Activated CD8-positive, alpha-beta memory T cell treated with anti-CD3 and anti-CD28 coated beads for 4 hours (primary cell): Measurements from ENCODE around the gene GCLC.
"Not testable (repeated sequence)": the region's sequence is repeated elsewhere in the genome, so short reads cannot be mapped to it uniquely, and the experiment has no call there.

Source experiments
- DNase-seq, 2 donors: peaks; one replicate each; pipeline ENCODE4 v3.0.0-alpha.2; 2020; ENCODE audit warnings: low read depth in 2 of 2

The GCLC gene

DNA sequence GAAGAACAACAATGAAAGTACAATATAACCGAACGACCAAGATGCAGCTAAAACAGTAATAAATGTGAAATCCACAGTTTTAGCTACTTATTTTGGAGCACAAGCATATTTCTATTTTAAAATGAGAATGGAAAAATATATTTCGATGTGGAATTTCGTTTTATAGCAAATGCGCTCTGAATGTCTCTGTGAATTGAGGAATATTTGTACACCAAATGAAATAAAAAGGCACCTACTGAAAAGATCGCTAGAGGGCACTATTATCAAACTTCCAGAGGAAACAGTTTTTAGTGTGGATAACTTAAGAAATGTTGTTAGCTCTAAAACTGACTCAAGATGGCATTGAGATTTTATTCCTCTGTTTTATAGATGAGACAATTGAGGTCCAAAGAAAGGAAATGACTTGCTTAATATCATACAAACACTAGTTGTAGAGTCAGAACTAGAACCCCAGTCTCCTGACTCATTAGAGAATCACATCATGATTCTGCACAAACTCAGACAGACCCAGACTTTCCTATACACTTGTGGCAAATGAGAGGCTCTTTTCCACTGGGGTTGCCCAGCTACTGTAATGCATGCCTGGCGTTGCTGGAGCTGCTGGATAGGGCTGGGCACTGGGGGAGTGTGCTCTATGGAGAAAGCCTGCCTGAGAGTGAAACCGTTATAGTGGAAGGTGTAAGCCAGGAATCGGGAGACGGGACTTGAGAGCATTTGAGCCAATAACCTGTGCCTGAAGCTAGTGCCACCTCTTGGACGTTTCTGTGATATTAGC, 51.9 kb downstream of the GCLC start:
- DNase-seq, result no peak

DNA sequence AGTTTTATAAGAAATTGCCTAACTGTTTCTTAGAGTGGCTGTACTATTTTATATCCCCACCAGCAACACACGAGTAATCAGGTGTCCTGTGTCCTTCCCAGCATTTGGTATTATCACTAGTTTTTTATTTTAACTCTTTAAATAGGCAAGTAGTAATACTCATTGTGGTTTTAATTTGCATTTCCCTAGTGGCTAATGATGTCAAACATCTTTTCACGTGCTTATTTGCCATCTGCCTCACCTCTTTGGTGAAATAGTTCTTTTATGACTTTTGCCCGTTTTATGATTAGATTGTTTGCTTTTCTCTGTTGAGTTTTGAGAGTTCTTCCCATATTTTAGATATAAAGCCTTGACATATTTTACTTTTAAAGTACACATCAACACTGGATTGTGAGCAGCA, 57.8 kb downstream of the GCLC start:
- no peak for DNase-seq

DNA sequence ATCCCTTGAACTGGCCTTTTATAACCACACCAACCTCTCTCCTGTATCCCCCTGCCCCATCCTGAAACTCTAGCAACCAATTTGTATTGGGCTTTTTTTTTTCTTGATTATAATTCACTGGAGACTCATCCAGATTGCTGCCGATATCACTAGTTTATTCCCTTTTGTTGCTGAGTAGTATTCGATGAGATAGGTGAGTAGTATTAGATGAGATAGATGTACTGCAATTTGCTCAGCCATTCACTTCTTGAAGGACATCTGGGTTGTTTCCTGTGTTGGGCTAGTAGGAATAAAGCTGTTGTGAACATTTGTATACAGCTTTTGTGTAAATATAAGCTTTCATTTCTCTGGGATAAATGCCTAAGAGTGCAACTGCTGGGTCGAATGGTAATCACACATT, 58.2 kb downstream of the GCLC start:
- DNase-seq, result no peak

DNA sequence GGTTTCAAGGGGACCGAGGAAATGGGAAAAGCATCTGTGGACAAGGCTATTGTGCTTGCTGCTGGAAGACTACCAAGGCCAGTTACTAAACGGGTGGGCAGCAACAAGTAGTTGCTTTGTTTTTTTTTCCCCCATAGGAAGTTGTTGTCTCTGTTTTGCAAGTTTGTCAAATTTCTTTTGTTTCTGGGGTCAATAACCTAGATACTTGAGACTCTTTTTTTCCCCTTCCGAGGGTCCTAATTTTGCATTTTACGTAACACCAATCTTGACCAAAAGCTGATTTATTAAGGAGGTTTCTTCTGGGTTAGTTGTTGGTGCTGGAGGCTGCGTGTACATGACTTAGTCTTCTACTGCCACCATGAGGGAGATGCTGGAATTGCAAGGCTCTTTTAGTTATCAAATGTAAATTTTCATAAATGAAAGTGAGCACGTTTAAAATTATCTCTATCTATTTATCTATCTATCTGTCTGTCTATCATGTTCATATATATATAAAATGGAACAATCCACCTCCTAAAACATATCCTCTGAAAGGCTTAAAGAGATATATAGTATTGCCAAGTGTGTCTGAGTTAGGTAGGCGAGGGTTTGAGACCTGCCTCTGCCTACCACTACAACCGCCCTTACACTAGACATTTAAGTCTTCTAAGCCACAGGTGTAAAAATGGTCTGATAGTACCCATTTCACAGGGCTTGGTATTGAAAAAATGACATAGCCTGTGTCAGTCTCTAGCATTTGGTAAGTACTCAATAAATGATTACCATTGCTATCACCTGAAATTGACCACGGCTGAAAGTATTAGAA, 60.2 kb downstream of the GCLC start:
- DNase-seq, result peak; percentile 33 to 42

DNA sequence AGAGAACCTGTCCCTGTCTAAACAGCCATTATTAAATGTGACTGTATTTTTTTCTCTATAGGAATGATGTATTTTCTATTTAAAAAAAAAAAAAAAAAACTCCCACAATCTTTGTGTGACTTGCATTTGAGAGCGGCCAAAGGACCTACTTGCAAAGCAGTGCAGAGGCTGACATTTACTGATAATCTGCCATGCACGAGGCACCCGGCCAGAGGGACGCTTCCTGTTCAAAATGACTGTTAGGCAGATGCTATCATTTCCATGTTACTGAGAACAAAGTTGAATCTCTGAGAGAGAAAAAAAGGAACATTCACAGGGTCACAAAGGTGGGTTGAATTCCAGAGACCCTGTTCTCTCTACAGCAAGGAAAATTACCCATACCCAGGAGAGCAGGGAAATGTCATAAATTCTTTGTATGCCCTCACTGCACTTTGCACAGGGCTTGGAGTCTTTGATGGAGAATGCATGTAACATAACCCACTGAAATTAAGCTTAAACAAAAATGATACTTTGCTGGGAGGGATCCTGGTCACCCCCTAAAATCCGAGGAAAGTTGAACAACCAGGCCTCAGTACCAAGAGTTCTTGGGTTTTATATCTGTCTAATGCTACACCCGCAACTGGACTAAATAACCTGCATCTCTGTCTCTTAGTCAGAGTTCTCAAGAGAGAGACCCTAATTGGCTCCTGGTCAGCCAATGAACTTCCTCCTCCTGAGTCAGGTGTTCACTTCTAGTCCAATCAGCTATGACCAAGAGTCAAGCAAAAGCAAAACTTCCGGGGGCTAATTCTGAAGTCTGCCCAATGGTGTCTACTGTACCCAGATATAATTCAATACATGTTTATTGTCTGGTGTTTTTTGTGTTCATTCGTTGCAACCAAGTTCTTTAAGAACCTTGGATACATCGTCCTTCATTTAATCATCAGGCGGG, 61.2 kb downstream of the GCLC start:
- DNase-seq, result no peak

DNA sequence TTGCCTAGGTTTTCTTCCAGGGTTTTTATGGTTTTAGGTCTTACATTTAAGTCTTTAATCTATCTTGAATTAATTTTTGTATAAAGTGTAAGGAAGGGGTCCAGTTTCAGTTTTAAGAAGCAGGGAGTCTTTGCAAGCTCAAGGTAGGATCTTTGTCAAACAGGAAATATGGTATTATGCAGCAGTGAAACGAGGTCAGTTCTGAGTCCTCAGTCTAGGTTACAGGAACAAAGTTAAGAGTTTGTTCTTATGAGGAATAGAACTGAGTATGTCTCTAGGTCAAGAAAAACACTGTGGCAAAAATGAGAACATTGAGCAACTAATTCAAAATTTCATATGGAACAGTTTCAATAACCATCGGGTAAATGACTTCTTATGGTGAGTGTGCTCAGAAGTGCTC, 63.6 kb downstream of the GCLC start:
- DNase-seq, result no peak

DNA sequence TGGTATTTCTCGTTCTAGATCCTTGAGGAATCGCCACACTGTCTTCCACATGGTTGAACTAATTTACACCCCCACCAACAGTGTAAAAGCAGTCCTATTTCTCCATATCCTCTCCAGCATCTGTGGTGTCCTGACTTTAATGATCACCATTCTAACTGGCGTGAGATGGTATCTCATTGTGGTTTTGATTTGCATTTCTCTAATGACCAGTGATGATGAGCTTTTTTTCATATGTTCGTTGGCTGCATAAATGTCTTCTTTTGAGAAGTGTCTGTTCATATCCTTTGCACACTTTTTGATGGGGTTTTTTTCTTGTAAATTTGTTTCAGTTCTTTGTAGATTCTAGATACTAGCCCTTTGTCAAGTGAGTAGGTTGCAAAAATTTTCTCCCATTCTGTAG, 64.1 kb downstream of the GCLC start:
- DNase-seq, result not testable (repeated sequence)

DNA sequence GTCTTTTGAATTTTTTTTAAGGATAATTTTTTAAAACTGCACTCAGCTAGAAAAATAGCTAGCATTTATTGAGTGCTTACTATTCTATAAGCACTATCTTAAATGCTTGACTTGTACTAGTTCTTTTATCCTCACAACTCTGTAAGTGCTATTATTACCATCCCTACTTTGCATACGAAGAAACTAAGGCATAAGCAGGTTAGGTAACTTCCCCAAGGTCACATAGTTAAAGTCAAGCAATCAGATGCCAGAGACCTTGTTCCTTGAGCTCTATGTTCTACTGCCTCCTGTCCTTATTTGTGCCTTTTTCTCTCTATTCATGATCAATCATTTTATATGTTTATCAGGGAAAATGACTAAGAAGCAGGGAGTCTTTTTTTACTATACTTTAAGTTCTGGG, 65.0 kb downstream of the GCLC start:
- DNase-seq, result no peak

DNA sequence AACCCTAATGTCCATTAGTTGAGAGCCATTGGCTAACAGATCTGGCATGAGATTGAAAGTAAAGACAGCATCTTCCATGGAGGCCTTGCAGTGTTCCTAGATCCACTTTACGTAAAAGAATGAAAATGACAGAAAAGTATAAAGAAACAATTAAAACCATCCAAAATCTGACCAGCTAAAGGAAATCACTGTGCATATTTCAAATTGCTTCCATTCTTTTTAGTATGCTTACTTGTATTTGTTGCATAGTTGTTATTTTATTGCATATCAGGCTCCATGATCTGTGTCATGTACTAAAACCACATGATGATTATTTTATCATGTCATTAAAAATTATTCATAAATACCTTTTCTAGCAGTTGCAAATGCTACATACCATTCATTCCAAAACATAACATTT, 67.9 kb downstream of the GCLC start:
- DNase-seq, result no peak

DNA sequence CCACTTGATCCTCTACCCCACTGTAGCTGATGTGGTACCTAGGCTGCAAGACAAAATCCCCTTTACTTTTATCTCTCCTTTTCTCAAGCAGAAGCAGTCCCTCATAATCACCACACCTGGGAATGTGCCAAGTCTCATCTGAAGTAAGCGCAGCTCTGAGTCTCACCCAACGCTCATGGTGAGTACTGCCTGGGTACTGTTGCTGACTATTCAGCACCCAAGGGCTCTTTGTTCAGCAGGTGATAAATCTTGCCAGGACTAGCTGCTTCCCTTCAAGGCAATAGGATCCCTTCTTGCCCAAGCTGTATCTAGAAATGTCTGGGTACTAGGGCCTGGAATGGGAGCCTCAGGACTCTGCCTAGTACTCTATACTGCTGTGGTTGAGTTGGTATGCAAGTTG, 70.9 kb downstream of the GCLC start:
- DNase-seq, result no peak

DNA sequence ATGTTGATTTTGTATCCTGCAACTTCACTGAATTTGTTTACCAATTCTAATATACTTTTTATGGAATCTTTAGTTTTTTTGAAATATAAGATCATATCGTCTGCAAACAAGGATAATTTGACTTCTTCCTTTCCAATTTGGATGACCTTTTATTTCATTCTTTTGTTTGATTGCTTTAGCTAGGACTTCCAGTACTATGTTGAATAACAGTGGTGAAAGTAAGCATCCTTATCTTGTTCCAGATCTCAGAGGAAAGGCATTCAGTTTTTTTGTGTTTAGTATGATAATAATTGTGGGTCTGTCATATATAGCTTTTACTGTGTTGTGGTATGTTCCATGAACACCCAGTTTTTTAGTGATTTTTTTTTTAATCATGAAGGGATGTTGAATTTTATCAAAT, 75.7 kb downstream of the GCLC start:
- DNase-seq, result no peak

DNA sequence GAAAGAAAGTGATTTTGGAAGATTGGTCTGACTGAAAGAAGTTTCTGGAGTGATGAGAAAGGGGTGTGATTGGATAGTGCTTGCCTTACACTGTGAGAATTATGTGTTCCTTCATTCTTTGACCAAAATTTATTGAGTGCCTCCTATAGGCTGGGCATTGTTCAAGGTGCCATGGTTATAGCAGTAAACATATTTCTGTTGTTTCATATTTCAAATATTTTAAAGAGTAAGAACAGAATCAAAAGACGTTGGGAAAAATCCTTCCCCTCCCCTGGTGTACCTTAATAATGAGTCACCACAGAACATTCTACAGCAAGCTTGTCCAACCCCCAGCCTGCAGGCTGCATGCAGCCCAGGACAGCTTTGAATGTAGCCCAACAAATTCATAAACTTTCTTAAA, 78.6 kb downstream of the GCLC start:
- no peak for DNase-seq

DNA sequence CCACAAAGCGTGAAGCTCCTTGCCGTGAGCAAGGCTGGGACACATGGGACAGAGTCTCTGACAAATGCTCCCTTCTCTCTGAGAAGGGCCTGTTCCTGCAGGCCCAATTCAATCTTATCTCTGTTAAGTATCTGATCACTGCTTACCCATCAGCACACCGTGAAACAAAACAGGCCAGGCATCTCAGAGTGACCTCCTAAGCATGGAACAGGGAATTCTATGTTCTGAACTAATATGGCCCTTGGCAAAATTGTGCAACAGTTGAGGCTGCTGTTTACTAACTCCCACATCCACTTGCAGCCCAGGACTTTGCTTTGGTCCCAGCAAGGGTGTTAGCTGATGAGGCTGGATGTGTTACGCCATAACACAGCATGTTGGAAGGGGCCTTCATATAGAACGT, 79.2 kb downstream of the GCLC start:
- DNase-seq, result no peak

DNA sequence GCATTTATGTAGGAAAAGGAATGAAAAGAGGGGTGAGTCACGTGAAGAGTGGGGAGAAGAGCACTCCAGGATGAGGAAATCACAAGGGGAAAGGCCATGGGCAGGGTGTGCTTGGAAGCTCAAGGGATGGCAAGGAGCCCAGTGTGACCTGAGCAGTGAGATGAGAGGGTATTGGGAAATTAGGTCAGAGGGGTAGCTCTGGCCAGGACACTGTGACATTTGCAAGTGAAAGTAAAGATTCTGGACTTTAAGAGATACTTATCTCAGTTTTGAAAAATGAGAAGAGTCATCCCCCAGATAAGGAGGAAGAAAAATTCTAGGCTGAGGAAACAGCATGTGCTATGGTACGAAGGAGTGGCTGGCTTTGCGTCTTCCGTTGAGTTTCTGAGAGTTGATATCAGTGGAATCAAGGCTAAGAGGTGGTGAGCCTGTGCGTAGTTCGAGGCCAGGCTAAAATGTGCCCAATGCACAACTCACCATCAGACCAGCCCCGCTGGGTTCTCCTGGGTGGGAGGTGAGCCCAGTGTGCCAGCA, 79.9 kb downstream of the GCLC start:
- no peak for DNase-seq

DNA sequence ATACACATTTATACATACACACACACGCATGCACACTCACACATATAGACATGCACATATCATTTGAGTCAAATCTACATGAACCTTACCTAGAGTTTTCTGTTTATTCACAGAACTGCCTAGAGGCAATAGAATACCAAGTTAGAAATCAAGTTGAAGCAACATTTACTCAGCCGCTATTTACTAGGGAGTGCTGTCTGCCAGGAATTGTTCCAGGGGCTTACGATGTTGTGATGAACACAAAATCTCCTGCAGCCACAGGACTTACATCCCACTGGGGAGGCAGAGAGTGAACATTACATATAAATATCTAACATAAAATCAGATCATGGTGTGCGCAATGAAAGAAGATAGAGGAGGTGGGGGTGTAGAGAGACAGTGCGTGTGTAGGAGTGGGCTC, 80.4 kb downstream of the GCLC start:
- no peak for DNase-seq

DNA sequence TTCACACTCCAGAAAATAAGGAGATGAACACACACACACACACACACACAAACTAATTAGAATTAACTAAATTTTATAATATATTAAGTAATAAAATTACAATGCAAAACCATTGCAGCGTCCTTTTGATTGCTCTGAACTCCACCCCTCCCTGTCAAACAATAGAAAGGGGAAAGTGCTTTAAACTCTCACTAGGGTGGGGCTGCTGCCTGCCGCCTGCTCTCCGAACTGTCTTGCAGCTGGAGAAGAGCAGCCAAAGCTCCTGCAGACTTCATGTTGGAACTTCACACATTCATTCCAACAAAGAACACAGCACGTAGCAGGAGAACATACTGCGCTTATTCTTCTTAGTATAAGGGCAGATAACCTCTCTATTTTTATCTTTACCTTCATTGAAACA, 83.2 kb downstream of the GCLC start:
- DNase-seq, result no peak

DNA sequence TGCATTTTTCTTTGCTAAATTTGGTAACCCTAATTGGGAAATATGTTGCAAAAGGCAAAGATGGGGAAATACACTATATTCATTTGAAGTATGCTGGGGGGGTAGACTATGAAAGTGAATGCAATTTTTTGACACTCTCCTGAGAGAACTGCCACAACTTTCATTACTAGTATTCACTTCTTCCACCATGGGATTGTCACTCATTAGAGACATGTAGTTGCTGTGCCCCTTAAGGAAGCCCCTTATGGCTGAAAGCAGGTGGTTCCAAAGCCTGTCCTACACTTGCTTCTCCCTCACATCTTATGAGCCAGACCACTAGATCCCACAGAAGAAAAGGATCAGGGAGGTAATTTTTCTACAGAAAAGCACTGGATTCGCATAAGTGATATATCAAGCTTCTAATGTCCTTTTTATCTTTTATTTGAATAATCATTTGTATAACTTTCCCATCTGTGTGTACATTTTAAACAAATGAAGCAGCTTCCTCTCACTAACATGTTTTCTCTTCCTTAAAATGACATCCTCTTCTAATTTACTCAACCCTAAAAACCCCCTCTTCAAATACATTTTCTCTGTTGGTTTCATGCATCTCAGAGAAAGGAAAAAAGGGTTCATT, 83.8 kb downstream of the GCLC start:
- no peak for DNase-seq

DNA sequence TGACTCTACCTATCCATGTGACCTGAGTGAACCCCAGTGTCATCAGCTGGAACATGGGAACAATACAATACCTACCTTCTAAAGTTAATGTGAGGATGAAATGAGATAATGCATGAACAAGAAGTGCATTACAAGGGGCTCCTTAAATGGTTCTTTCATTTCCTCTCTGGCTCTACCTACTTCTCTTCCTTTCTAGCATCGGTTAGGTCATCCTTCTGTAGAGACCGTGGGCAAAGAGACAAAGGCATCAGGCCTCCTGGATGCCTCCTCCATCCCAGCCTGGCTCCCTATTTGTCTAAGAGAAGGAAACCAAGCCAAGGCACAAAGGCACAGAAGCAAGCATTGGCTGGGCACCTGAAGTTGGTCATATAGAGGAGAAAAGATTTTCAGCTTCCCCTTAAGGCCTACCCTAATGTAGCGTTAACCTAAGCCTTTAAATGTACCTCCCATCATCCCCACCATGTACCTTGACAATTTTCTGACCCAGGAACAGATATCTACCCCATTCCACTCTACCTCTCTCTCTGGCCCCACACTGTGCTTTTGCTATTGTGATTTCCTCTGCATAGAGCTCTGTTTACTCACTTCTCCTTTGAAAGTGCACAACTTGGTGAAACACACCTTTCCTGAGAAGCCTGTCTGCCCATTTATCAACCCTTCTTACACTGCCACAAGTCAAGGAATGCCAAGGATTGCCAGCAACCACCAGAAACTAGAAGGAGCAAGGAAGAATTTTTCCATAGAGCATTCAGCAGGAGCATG, 86.6 kb downstream of the GCLC start:
- DNase-seq, result no peak

DNA sequence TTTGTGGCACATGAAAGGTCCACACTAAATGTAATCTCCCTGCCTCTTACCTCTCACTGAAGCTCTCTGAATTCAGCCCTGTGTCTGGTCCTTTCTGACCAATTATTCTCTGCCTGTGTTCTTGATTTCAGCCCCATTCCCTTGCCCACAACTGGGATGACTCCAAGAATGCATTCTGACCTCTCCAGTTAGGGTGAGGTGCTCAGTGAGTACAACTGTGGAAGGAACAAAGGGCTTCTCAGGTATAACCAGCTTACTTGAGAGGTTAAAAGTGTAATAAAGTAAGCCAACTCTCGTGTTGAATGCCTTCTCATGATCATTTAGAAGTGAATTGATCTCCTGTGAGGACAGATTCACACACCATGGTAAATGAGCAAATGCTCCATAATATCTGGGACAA, 88.1 kb downstream of the GCLC start:
- no peak for DNase-seq

DNA sequence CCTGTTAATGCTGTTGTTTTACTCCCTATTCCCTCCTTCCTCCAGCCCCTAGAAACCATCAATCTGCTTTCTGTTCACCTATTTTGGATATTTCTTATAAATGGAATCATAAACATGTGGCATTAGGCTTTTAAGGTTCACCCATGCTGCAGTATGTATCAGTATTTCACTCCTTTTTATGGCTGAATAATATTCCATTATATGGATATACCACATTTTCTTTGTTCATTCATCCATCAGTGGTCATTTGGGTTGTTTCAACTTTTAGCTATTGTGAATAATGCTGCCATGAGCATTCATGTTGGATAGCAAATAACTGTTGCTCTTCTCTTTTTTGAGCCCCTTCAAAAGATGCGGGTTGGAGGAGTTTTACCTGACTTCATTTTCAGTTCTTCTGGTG, 89.2 kb downstream of the GCLC start:
- no peak for DNase-seq

DNA sequence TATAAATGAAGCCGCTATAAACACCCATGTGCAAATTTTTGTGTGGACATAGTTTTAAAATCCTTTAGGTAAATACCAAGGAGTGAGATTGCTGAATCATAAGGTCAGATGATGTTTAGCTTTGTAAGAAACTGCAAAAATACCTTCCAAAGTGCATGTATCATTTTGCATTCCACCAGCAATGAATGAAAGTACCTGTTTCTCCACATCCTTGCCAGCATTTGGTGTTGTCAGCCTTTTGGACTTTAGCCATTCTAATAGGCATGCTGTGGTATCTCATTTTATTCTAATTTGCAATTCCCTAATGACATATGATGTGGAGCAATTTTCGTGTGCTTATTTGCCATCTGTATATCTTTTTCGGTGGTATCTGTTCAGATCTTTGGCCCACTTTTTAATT, 93.7 kb downstream of the GCLC start:
- no peak for DNase-seq
